Kidney capillary endothelial cell (primary cell): ENCODE measurements around the gene MED1.
A peak's percentile ranks its signal among the peaks of the same experiment; 100 is the strongest.
"Not testable (repeated sequence)": the region's sequence is repeated elsewhere in the genome, so short reads cannot be mapped to it uniquely, and the experiment has no call there.

Experiments used
- DNase-seq: peaks from one replicate; pipeline ENCODE4 v3.0.0-alpha.2; 2018; ENCODE audit warnings: low spot score

The MED1 gene

GRCh38 chr17:39450847-39451581, at the start of gene MED1:
TSS of gene MED1 (minus strand) at chr17:39451263. CDS start at chr17:39451062, 201 bp downstream.
- peak; percentile 98 for DNase-seq

- DNase-seq = not testable (repeated sequence)
Observed at GRCh38 chr17:39496921-39497320, 45.9 kb upstream of the MED1 start.

GRCh38 chr17:39487946-39488345, 36.9 kb upstream of the MED1 start:
- no peak for DNase-seq

GRCh38 chr17:39487490-39487889, 36.4 kb upstream of the MED1 start:
- not testable (repeated sequence) for DNase-seq

GRCh38 chr17:39486242-39486641, 35.2 kb upstream of the MED1 start:
- DNase-seq = no peak

GRCh38 chr17:39485555-39485954, 34.5 kb upstream of the MED1 start:
- DNase-seq = no peak

- DNase-seq = no peak
Observed at GRCh38 chr17:39484178-39484577, 33.1 kb upstream of the MED1 start.

- DNase-seq = no peak
Observed at GRCh38 chr17:39483506-39483905, 32.4 kb upstream of the MED1 start.

GRCh38 chr17:39479631-39480030, 28.6 kb upstream of the MED1 start:
- not testable (repeated sequence) for DNase-seq

GRCh38 chr17:39473310-39473709, 22.2 kb upstream of the MED1 start:
- DNase-seq = no peak

- DNase-seq = not testable (repeated sequence)
Observed at GRCh38 chr17:39468610-39469009, 17.5 kb upstream of the MED1 start.

GRCh38 chr17:39464639-39465181, 13.6 kb upstream of the MED1 start:
- DNase-seq = not testable (repeated sequence)

GRCh38 chr17:39462631-39463375, 11.7 kb upstream of the MED1 start:
- DNase-seq = no peak

- DNase-seq = peak; percentile 37
Observed at GRCh38 chr17:39461926-39462569, 11.0 kb upstream of the MED1 start.

- peak; percentile 99 for DNase-seq
Observed at GRCh38 chr17:39461113-39461925, 10.3 kb upstream of the MED1 start, which contains the start of gene CDK12. TSS of gene CDK12 (plus strand) at chr17:39461486. CDS start at chr17:39462072, 586 bp downstream.

GRCh38 chr17:39455919-39456318, 4.9 kb upstream of the MED1 start:
- DNase-seq = no peak

GRCh38 chr17:39450051-39450450, 1.0 kb downstream of the MED1 start:
- DNase-seq = no peak

- no peak for DNase-seq
Observed at GRCh38 chr17:39447561-39447960, 3.5 kb downstream of the MED1 start.

GRCh38 chr17:39443326-39443725, 7.7 kb downstream of the MED1 start:
- no peak for DNase-seq

GRCh38 chr17:39439868-39440267, 11.2 kb downstream of the MED1 start:
- DNase-seq = not testable (repeated sequence)

- DNase-seq = no peak
Observed at GRCh38 chr17:39429600-39429999, 21.5 kb downstream of the MED1 start.

- DNase-seq = no peak
Observed at GRCh38 chr17:39416141-39416540, 34.9 kb downstream of the MED1 start.
